GM12878 (cell line): ENCODE data around the gene ZNF532. TPM values are rescaled to one million over a fixed set of nuclear protein-coding genes. Genes with fewer than 3 reads are reported as not detected.

Experiments
- ATAC-seq: fragments of 200-7000 bp; cut with Tn5 transposase; 3 replicates; pipeline ENCODE4 v1.9.1; 2020; ENCODE audit warnings: mild to moderate bottlenecking, moderate library complexity
- BruUV-seq: library from RNA; stranded (reverse); fragments of 400-500 nt; replicated peaks from 2 replicates; lab custom pipeline; 2021; lab: Mats Ljungman, UMichigan
- CTCF ChIA-PET: fragments of 300-600 bp; sonication (Branson Sonifier 250); formaldehyde crosslinking; extraction: SDS; loops from one replicate; lab custom pipeline; 2021; ENCODE audit warnings: inconsistent platforms; lab: Yijun Ruan, JAX
- POLR2A ChIA-PET: fragments of 350-600 bp; formaldehyde crosslinking; extraction: SDS; loops from one replicate; lab custom pipeline; 2021; ENCODE audit warnings: inconsistent platforms; lab: Charles Lee
- RAD21 ChIA-PET: fragments of 300-600 bp; sonication (Branson Sonifier 250); formaldehyde crosslinking; loops from one replicate; lab custom pipeline; 2023; ENCODE audit warnings: antibody characterized with exemption; ENCODE audit not compliant: unreplicated experiment; lab: Charles Lee
- SMC1A ChIA-PET: fragments of 300-600 bp; sonication (Branson Sonifier 250); formaldehyde crosslinking; loops from one replicate; lab custom pipeline; 2023; ENCODE audit not compliant: unreplicated experiment, uncharacterized antibody; lab: Charles Lee
- DNase-seq: peaks from one replicate; pipeline ENCODE4 v3.0.0-alpha.2; 2011; ENCODE audit warnings: low read depth, low spot score
- FAIRE-seq: peaks from 3 replicates; lab custom pipeline; 2011; peaks lifted over from hg19 to GRCh38; lab: Jason Lieb, UNC
- H2AFZ ChIP-seq: 2 replicates; pipeline ENCODE4 v1.6.0; 2011; ENCODE audit warnings: low read depth, low read length, control low read depth; ENCODE audit not compliant: control insufficient read depth
- H3K27ac ChIP-seq: 2 replicates; pipeline ENCODE4 v1.5.1; 2011; ENCODE audit warnings: control low read depth; ENCODE audit not compliant: control insufficient read depth, insufficient read depth
- H3K27me3 ChIP-seq, 2 experiments: replicated peaks in 1 of 2; 2 replicates each; pipeline versions ENCODE4 v1.6.0 to v1.6.1; 2011; ENCODE audit warnings: low read length in 1 of 2; ENCODE audit not compliant: control insufficient read depth in 2 of 2, insufficient read depth in 2 of 2
- H3K36me3 ChIP-seq, 2 experiments: 2 replicates each; pipeline ENCODE4 v1.5.1; 2011; ENCODE audit warnings: low read length in 1 of 2; ENCODE audit not compliant: control insufficient read depth in 2 of 2, insufficient read depth in 2 of 2
- H3K4me1 ChIP-seq: 2 replicates; pipeline ENCODE4 v1.6.1; 2011; ENCODE audit warnings: mild to moderate bottlenecking, low read length, moderate library complexity, mixed read lengths; ENCODE audit not compliant: control insufficient read depth, insufficient read depth
- H3K4me2 ChIP-seq: 2 replicates; pipeline ENCODE4 v1.6.0; 2011; ENCODE audit warnings: control low read depth; ENCODE audit not compliant: control insufficient read depth, insufficient read depth
- H3K4me3 ChIP-seq: fragments of 200-600 bp; sonication (generic); 2 replicates; pipeline ENCODE4 v1.5.1; 2016
- H3K79me2 ChIP-seq: 2 replicates; pipeline ENCODE4 v1.6.0; 2011; ENCODE audit warnings: low read length; ENCODE audit not compliant: control insufficient read depth, insufficient read depth
- H3K9ac ChIP-seq: 2 replicates; pipeline ENCODE4 v1.8.0; 2011; ENCODE audit warnings: low read length, control low read depth, mixed read lengths; ENCODE audit not compliant: control insufficient read depth, insufficient read depth
- H3K9me3 ChIP-seq: replicated peaks from 3 replicates; pipeline ENCODE4 v1.5.1; 2011; ENCODE audit warnings: mild to moderate bottlenecking, low read length; ENCODE audit not compliant: control insufficient read depth, insufficient read depth
- H4K20me1 ChIP-seq: 2 replicates; pipeline ENCODE4 v1.6.0; 2011; ENCODE audit not compliant: control insufficient read depth, insufficient read depth
- CBFB ChIP-seq: IDR thresholded peaks from 2 replicates; pipeline ENCODE4 v1.6.1; 2016; ENCODE audit warnings: antibody characterized with exemption, low read depth
- CREB1 ChIP-seq: IDR thresholded peaks from 2 replicates; pipeline ENCODE4 v1.6.1; 2012; ENCODE audit warnings: low read depth, mild to moderate bottlenecking, inconsistent platforms
- EZH2 ChIP-seq: IDR thresholded peaks from 2 replicates; pipeline ENCODE4 v1.6.1; 2012; ENCODE audit warnings: low read depth, mild to moderate bottlenecking, control low read depth, inconsistent platforms, low read length, borderline replicate concordance; ENCODE audit not compliant: control insufficient read depth
- PAX8 ChIP-seq: fragments of 450-650 bp; IDR thresholded peaks from 2 replicates; pipeline ENCODE4 v1.6.1; 2017; ENCODE audit warnings: mild to moderate bottlenecking, moderate library complexity
- SMARCA5 ChIP-seq: fragments of 450-650 bp; IDR thresholded peaks from 2 replicates; pipeline ENCODE4 v1.6.1; 2017; ENCODE audit warnings: mild to moderate bottlenecking
- TCF3 ChIP-seq: IDR thresholded peaks from 2 replicates; pipeline ENCODE4 v1.6.1; 2012; ENCODE audit warnings: low read depth, mild to moderate bottlenecking, low read length, borderline replicate concordance; ENCODE audit not compliant: insufficient read depth
- WGBS: methylation state at CpG from one replicate; pipeline ENCODE4 v1.1.6; 2016; ENCODE audit warnings: low lambda C conversion rate; ENCODE audit not compliant: insufficient replicate concordance, insufficient coverage; ENCODE audit errors: missing lambda C conversion rate; 5-methylcytosine and 5-hydroxymethylcytosine counted together
- in situ Hi-C: fragments of 300-500 bp; cut with MboI; formaldehyde crosslinking; loops from 9 replicates; pipeline ENCODE4 v1.14.3; 2018; ENCODE audit warnings: mixed read lengths
- intact Hi-C: fragments of 100-400 bp; cut with micrococcal nuclease; formaldehyde crosslinking; loops from one replicate; pipeline ENCODE4 v1.14.2; 2022; ENCODE audit not compliant: unreplicated experiment
- polyA plus RNA-seq, 11 experiments: library from polyadenylated mRNA; depleted of rRNA in 4 of 11; unstranded in 6 of 11; stranded (reverse) in 5 of 11; fragments of >200 nt; fragmentation: Nextera tagmentation in 4 of 11; fragmentation: Illumina TruSeq in 1 of 11; extraction: Ambion mirVana in 4 of 11; extraction: Trizol in 1 of 11; gene quantifications; 1 replicate in 1 of 11; 2 replicates in 10 of 11; pipeline versions ENCODE4 v1.2.1 to v1.2.3, GENCODE V29; 2011 to 2016; ENCODE audit warnings: inconsistent platforms in 2 of 11, missing spikeins in 2 of 11, low read depth in 1 of 11
- total RNA-seq, 4 experiments: library from RNA; depleted of rRNA in 3 of 4; stranded (reverse); fragments of >200 nt in 3 of 4; fragmentation: Illumina TruSeq in 1 of 4; extraction: Trizol in 1 of 4; gene quantifications; 2 replicates each; pipeline versions ENCODE4 v1.2.1 to v1.2.3, GENCODE V29; 2013 to 2021

Gene ZNF532
- total and polyA plus RNA-seq, 10 of the 15 experiments (the other 5 are each of a cell fraction or from before 2014, with no cell fraction given) = 0.44 to 3.4 (median 1.4) TPM

GRCh38 chr18:58960508-58960907, 95.8 kb downstream of the ZNF532 start:
- in situ Hi-C loops = no loop called here
- no peaks in the 10 kb centered on the region for H3K27me3 ChIP-seq
- no peaks in the 10 kb centered on the region for H4K20me1 ChIP-seq
- SMC1A ChIA-PET = interaction anchor here (0.7 to 1.8 kb wide), 13 partner anchors 8 to 555 kb away, joined by 3 to 6 read pairs (median 4); no protein-coding TSS in a partner anchor
- H3K27ac ChIP-seq = no peak overlapping the region
- no peak overlapping the region for H2AFZ ChIP-seq
- CTCF ChIA-PET = interaction anchor here (0.8 to 1.7 kb wide), 9 partner anchors 9 to 1003 kb away, joined by 3 to 7 read pairs (median 3); no protein-coding TSS in a partner anchor
- BruUV-seq = no TSS peak
- FAIRE-seq (no peak), ATAC-seq (no peak), DNase-seq (no peak)
- H3K4me2 ChIP-seq = no peak overlapping the region
- no peaks in the 10 kb centered on the region for H3K9me3 ChIP-seq
- no peak overlapping the region for H3K4me3 ChIP-seq
- no peaks in the 10 kb centered on the region for H3K36me3 ChIP-seq
- intact Hi-C loops = loop anchor here (10.0 kb wide), 1 partner anchor 426 kb away; no protein-coding TSS in a partner anchor
- RAD21 ChIA-PET = interaction anchor here (0.5 to 1.5 kb wide), 5 partner anchors 9 to 54 kb away, joined by 3 to 4 read pairs (median 3); no protein-coding TSS in a partner anchor
- H3K4me1 ChIP-seq = peaks cover 22% of the 10 kb centered on the region
- POLR2A ChIA-PET = interaction anchor here (1.0 kb wide), 1 partner anchor 9 kb away, joined by 3 read pairs; no protein-coding TSS in a partner anchor
- H3K79me2 ChIP-seq = 0 out of 2 replicates have a peak, but pooled peaks cover 1% of the 10 kb centered on the region
- TF ChIP-seq EZH2 = no peak
- TF ChIP-seq TCF3 = no peak
- no peak for TF ChIP-seq SMARCA5
- TF ChIP-seq PAX8 = no peak
- TF ChIP-seq CBFB = no peak
- no peak for TF ChIP-seq CREB1
- WGBS = 82% methylated on average over 1 of the region's 1 CpG
- no peak overlapping the region for H3K9ac ChIP-seq
